Brain microvascular endothelial cell (primary cell): Measurements from ENCODE around the gene ARHGAP15.
"Not testable (repeated sequence)": the region's sequence is repeated elsewhere in the genome, so short reads cannot be mapped to it uniquely, and the experiment has no call there.

ENCODE experiments used
- DNase-seq: peaks from one replicate; pipeline ENCODE4 v3.0.0-alpha.2; 2020
- H3K27ac ChIP-seq: fragments of 250-450 bp; sonication (Bioruptor Pico); 2 replicates; pipeline ENCODE4 v1.5.1; 2020; ENCODE audit warnings: mild to moderate bottlenecking, moderate library complexity
- H3K27me3 ChIP-seq: fragments of 250-450 bp; sonication (Bioruptor Pico); replicated peaks from 2 replicates; pipeline ENCODE4 v1.5.1; 2020; ENCODE audit warnings: mild to moderate bottlenecking
- H3K36me3 ChIP-seq: fragments of 250-450 bp; sonication (Bioruptor Pico); replicated peaks from 2 replicates; pipeline ENCODE4 v1.5.1; 2020; ENCODE audit warnings: mild to moderate bottlenecking
- H3K4me3 ChIP-seq: 2 replicates; pipeline ENCODE4 v1.5.1; 2011; ENCODE audit warnings: low read depth, mild to moderate bottlenecking, control low read depth, low read length, moderate library complexity
- CTCF ChIP-seq: IDR thresholded peaks from 2 replicates; pipeline ENCODE4 v1.5.1; 2011; ENCODE audit warnings: low read depth, mild to moderate bottlenecking, moderate library complexity, low read length, control low read depth, inconsistent platforms; ENCODE audit errors: missing control alignments
- in situ Hi-C: cut with HindIII; loops from 2 replicates; pipeline ENCODE4 v1.10.0; 2017; ENCODE audit warnings: low sequenced_read_pairs, low pct_ligation_motif_present

ARHGAP15 gene

GRCh38 chr2:143087033-143087432, 42.2 kb upstream of the ARHGAP15 start:
- Histone ChIP-seq H3K27ac (no peak overlapping the region), H3K4me3 (no peak overlapping the region), H3K27me3 (no peaks in the 10 kb centered on the region), H3K36me3 (no peaks in the 10 kb centered on the region)
- in situ Hi-C loops, result no loop called here
- TF ChIP-seq CTCF, result no peak
- DNase-seq, result peak; percentile 10

GRCh38 chr2:143088388-143088787, 40.8 kb upstream of the ARHGAP15 start:
- Histone ChIP-seq H3K4me3 (no peak overlapping the region), H3K27ac (no peak overlapping the region), H3K27me3 (no peaks in the 10 kb centered on the region), H3K36me3 (no peaks in the 10 kb centered on the region)
- no peak for TF ChIP-seq CTCF
- in situ Hi-C loops, result no loop called here
- no peak for DNase-seq

- DNase-seq, H3K27ac ChIP-seq, H3K27me3 ChIP-seq, H3K36me3 ChIP-seq, H3K4me3 ChIP-seq, in situ Hi-C loops: not testable (repeated sequence)
These were observed 39.7 kb upstream of the ARHGAP15 start for GRCh38 chr2:143089520-143089919.

- DNase-seq, result peak; percentile 63
- no peak overlapping the region for H3K27ac ChIP-seq
- no peaks in the 10 kb centered on the region for H3K36me3 ChIP-seq
- in situ Hi-C loops, result no loop called here
- TF ChIP-seq CTCF, result peak; percentile 77
- no peaks in the 10 kb centered on the region for H3K27me3 ChIP-seq
- no peak overlapping the region for H3K4me3 ChIP-seq
These were observed 18.3 kb upstream of the ARHGAP15 start for GRCh38 chr2:143110758-143111428.

GRCh38 chr2:143117225-143117624, 12.0 kb upstream of the ARHGAP15 start:
- no peak for TF ChIP-seq CTCF
- in situ Hi-C loops, result no loop called here

GRCh38 chr2:143121079-143121478, 8.1 kb upstream of the ARHGAP15 start:
- Histone ChIP-seq H3K27ac (no peak overlapping the region), H3K4me3 (no peak overlapping the region), H3K27me3 (peaks cover 6% of the 10 kb centered on the region), H3K36me3 (no peaks in the 10 kb centered on the region)
- no peak for DNase-seq
- in situ Hi-C loops, result no loop called here
- no peak for TF ChIP-seq CTCF

More at GRCh38 chr2:143117225-143117624, 12.0 kb upstream of the ARHGAP15 start:
- Histone ChIP-seq H3K4me3 (no peak overlapping the region), H3K27me3 (no peaks in the 10 kb centered on the region), H3K27ac (no peak overlapping the region), H3K36me3 (no peaks in the 10 kb centered on the region)
- no peak for DNase-seq
